ENCODE data around the gene OR10A3.

Gene OR10A3

GRCh38 chr11:7892840-7893254 lies 48.7 kb downstream of the OR10A3 start:
- no peak for DNase-seq (ENCODE audit: low read depth in 1 of 2, low spot score in 1 of 2)

- DNase-seq (ENCODE audit: low read depth in 1 of 2, low spot score in 1 of 2): no peak
These were observed 49.3 kb downstream of the OR10A3 start for GRCh38 chr11:7892059-7892699.

- DNase-seq (ENCODE audit: low read depth in 1 of 2, low spot score in 1 of 2): no peak
These were observed 50.9 kb downstream of the OR10A3 start for GRCh38 chr11:7890417-7891172.

GRCh38 chr11:7889985-7890384 lies 51.5 kb downstream of the OR10A3 start:
- DNase-seq (ENCODE audit: low read depth in 1 of 2, low spot score in 1 of 2): no peak

Measured in stimulated activated CD4-positive, alpha-beta T cell treated with anti-CD3 and anti-CD28 coated beads, Interleukin-15, amount 100 ng/mL, for 1 hour (primary cell).